Measurements from ENCODE around the gene MXI1.

DNA sequence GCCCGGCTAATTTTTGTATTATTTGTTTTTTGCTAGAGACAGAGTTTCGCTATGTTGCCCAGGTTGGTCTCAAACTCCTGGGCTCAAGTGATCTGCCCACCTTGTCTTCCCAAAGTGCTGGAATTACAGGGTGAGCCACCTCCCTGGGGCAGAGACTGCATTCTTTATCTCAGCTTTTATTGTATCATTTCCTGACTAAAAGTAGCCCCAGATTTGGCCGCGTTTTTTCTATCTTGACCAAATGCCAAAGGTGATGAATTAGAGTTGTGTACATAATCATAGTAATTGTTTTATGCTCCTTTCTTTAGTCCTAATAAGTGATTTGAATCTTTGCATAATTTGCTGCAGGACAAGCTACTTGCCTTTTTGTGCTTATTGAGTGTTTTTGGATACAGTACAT, 100.4 kb downstream of the MXI1 start:
- TF ChIP-seq, protein P1, sequence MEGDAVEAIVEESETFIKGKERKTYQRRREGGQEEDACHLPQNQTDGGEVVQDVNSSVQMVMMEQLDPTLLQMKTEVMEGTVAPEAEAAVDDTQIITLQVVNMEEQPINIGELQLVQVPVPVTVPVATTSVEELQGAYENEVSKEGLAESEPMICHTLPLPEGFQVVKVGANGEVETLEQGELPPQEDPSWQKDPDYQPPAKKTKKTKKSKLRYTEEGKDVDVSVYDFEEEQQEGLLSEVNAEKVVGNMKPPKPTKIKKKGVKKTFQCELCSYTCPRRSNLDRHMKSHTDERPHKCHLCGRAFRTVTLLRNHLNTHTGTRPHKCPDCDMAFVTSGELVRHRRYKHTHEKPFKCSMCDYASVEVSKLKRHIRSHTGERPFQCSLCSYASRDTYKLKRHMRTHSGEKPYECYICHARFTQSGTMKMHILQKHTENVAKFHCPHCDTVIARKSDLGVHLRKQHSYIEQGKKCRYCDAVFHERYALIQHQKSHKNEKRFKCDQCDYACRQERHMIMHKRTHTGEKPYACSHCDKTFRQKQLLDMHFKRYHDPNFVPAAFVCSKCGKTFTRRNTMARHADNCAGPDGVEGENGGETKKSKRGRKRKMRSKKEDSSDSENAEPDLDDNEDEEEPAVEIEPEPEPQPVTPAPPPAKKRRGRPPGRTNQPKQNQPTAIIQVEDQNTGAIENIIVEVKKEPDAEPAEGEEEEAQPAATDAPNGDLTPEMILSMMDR (IDR thresholded peaks at IDR 0.05) = no peak
- TF ChIP-seq EP300 (IDR thresholded peaks at IDR 0.05) = no peak

All from sigmoid colon (tissue), 4 donors.